ENCODE results near the gene PRIMA1. TPM values are rescaled to one million over a fixed set of nuclear protein-coding genes. Genes with fewer than 3 reads are reported as not detected.

Gene PRIMA1
- total RNA-seq, 1 experiment from 2014 or later, result not detected

DNA sequence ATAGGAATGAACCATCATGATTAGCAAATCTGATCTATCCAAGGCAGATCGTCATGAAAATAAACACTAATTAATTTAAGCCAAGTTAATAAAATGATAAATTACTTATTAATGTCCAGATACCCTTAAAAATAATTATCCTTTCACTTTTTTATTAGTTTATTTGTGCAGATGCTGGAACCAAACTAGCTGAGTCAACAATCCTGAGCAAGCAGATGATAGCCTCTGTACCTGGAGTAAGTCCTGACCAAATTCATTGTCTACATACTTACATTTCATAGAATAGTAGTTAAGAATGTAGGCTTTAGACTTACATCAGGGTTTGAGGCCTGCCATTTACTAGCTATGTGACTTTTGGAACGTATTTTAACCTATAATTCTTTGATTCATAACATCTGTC lies 105.8 kb downstream of the PRIMA1 start:
- no peak for DNase-seq (ENCODE audit: low spot score)

DNA sequence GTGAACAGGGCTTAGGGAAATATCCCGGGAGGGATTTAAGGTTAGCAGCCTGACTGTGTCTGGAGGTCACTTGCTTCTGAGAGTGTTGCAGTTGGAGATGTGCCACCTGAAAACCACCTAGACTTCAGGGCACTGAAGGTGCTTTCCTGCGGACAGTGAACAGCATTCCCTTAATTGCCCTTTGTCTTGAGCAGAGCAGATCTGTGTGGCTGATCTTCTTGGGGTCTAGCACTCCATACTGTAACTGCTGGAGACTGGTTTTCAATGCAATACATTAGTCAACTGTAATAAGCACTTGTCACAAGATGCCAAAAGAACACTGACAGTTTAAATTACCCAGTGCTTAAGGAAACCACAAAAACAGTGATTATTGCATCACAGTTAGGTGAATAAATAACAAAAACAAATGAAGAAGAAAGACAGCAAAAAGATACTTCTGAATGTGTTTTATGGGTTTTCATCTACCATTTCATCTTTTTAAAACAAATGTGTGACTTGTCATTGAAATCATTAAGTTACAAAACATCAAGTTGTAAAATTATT lies 111.8 kb downstream of the PRIMA1 start:
- no peak for DNase-seq (ENCODE audit: low spot score)

DNA sequence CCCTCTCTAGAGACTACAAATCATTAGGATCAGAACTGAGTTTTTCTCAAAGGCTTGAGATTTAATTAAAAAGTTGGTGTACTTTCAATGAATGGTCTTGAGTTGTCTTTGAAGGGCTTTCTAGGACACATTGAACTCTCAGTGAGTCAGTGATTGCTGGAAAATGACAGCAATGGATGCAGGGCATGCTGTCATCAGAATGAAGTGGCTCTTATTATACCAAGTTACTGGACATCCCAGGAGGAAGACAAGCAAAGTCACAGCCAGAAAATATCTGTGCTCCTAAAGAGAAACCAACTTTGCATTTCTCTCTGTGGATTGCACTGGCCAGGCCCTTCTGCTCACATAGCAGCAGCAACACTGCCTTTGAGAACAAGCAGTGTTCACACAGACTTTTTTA lies 112.6 kb downstream of the PRIMA1 start:
- no peak for DNase-seq (ENCODE audit: low spot score)

DNA sequence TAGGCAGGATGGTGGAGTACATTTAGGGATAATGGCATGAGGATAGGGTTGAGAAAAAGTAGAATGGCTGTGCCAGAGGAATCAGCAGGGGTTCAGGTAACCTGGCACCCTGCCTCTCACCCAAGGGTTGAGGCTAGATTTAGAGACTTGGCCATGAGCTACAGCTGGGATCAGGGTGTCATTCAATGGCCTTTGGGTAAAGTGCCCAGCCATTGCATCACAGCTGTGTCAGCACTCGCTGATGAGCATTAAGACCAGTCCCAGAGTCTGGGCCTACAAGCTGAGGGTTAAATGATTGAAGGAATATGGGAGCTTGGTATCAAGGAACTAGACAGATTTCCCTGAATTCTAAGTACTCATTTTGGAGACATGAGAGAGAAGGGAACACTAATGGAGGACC lies 113.9 kb downstream of the PRIMA1 start:
- DNase-seq (ENCODE audit: low spot score), result no peak

DNA sequence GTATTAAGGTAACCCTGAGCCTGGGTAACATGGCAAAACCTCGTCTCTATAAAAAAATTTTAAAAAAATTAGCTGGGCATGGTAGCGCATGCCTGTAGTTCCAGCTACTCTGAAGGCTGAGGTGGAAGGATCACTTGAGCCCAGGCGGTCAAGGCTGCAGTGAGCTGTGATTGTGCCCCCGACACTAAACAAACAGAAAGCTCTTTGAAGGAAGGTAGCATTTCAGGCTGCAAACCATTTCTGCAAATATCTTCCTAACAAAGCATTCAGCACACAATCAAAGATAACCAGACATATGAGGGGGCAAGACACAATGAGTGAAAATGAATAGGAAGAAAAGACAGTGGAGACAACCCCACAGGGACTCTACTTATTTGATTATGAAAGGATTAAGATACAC lies 118.7 kb downstream of the PRIMA1 start:
- DNase-seq (ENCODE audit: low spot score), result no peak

Other genes with a start within 250 kb of the PRIMA1 start
- not detected in 2 replicates for gene FAM181A, start 138.9 kb upstream of the PRIMA1 start, total RNA-seq (2014; rRNA removed; shearing (Covaris generic))
- gene ASB2, start 188.1 kb upstream of the PRIMA1 start, total RNA-seq (2014; rRNA removed; shearing (Covaris generic)), result not detected in 2 replicates
- gene CCDC197, start 208.8 kb upstream of the PRIMA1 start, total RNA-seq (2014; rRNA removed; shearing (Covaris generic)), result not detected in 2 replicates
- 0.53 and 1.2 TPM in 2 replicates for gene OTUB2, start 237.9 kb upstream of the PRIMA1 start, total RNA-seq (2014; rRNA removed; shearing (Covaris generic))